Measurements from ENCODE around the gene ZNF653.

DNA sequence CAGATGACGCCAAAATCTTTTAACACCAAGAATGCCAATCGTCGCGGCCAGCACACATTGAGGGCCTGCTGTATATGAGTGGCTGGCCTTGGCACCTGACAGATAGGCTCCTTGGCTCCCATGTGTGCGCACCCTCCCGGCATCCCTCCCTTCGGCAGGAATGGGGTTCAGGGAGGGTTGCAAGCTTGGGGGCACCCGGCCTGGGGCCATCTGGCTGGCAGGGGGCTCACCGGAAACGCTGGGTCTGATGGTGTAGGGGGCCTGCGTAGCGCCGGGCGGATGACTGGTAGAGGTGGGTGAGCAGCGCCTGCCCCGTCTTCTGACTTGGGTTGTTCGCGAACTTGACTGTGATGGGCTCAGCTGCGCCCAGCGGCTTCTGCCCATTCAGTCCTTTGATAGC, 47.8 kb downstream of the ZNF653 start:
- TF ChIP-seq, protein P1, sequence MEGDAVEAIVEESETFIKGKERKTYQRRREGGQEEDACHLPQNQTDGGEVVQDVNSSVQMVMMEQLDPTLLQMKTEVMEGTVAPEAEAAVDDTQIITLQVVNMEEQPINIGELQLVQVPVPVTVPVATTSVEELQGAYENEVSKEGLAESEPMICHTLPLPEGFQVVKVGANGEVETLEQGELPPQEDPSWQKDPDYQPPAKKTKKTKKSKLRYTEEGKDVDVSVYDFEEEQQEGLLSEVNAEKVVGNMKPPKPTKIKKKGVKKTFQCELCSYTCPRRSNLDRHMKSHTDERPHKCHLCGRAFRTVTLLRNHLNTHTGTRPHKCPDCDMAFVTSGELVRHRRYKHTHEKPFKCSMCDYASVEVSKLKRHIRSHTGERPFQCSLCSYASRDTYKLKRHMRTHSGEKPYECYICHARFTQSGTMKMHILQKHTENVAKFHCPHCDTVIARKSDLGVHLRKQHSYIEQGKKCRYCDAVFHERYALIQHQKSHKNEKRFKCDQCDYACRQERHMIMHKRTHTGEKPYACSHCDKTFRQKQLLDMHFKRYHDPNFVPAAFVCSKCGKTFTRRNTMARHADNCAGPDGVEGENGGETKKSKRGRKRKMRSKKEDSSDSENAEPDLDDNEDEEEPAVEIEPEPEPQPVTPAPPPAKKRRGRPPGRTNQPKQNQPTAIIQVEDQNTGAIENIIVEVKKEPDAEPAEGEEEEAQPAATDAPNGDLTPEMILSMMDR (conservative IDR thresholded peaks at IDR 0.05; ENCODE audit: low read length) = no peak
- no peak for TF ChIP-seq EZH2phosphoT487 (IDR thresholded peaks at IDR 0.05; ENCODE audit: borderline replicate concordance)

Measured in Loucy (cell line).